AG04449 (cell line): Measurements from ENCODE around the gene ELL2.

ENCODE experiments used
- CTCF ChIA-PET: fragments of 350-600 bp; formaldehyde crosslinking; extraction: SDS; loops from one replicate; lab custom pipeline; 2021; ENCODE audit warnings: antibody characterized with exemption; lab: Yijun Ruan, JAX
- POLR2A ChIA-PET: fragments of 400-600, 350-600 bp; formaldehyde crosslinking; extraction: SDS; loops from one replicate; lab custom pipeline; 2020; ENCODE audit warnings: antibody characterized with exemption, inconsistent platforms; lab: Yijun Ruan, JAX
- DNase-seq: peaks from one replicate; pipeline ENCODE4 v3.0.0-alpha.2; 2010; ENCODE audit warnings: low read depth, low spot score
- H3K4me3 ChIP-seq: 2 replicates; pipeline ENCODE4 v1.5.1; 2011; ENCODE audit warnings: low read depth, mild to moderate bottlenecking, control low read depth, low read length
- TF ChIP-seq, protein P1 (sequence below): IDR thresholded peaks from one replicate; pipeline ENCODE4 v1.5.1; 2011; ENCODE audit warnings: mild to moderate bottlenecking, moderate library complexity, low read length, control low read depth, inconsistent platforms; ENCODE audit not compliant: insufficient read depth; ENCODE audit errors: missing control alignments

The ELL2 gene

DNA sequence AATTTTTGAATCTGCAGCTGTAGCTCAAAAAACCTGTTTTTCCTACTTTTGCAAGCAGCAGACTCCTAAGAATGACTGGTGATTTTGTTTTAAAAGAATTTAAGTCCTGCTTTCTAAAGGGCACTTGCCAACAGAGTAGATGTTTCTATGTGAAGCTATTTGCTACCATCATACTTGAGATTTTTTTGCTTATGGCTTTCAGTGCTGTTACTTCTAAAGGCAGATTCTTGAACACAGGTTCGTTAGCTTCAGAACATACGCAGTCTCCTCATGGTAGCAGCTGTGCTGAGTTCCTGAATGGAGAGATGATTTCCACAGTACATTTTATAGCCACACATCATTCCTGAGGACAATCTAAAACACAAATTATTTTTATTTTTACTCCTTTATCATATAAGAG, 24.4 kb upstream of the ELL2 start:
- ChIA-PET POLR2A (interaction anchor here (0.9 kb wide), 1 partner anchor 27 kb away, joined by 3 read pairs; no protein-coding TSS in a partner anchor), CTCF (interaction anchor here (1.2 to 1.7 kb wide), 3 partner anchors 9 to 25 kb away, joined by 3 to 9 read pairs (median 8); partner anchors contain the start of gene ELL2)
- H3K4me3 ChIP-seq, result no peak overlapping the region
- TF ChIP-seq, protein P1, sequence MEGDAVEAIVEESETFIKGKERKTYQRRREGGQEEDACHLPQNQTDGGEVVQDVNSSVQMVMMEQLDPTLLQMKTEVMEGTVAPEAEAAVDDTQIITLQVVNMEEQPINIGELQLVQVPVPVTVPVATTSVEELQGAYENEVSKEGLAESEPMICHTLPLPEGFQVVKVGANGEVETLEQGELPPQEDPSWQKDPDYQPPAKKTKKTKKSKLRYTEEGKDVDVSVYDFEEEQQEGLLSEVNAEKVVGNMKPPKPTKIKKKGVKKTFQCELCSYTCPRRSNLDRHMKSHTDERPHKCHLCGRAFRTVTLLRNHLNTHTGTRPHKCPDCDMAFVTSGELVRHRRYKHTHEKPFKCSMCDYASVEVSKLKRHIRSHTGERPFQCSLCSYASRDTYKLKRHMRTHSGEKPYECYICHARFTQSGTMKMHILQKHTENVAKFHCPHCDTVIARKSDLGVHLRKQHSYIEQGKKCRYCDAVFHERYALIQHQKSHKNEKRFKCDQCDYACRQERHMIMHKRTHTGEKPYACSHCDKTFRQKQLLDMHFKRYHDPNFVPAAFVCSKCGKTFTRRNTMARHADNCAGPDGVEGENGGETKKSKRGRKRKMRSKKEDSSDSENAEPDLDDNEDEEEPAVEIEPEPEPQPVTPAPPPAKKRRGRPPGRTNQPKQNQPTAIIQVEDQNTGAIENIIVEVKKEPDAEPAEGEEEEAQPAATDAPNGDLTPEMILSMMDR, result no peak
- DNase-seq, result no peak

DNA sequence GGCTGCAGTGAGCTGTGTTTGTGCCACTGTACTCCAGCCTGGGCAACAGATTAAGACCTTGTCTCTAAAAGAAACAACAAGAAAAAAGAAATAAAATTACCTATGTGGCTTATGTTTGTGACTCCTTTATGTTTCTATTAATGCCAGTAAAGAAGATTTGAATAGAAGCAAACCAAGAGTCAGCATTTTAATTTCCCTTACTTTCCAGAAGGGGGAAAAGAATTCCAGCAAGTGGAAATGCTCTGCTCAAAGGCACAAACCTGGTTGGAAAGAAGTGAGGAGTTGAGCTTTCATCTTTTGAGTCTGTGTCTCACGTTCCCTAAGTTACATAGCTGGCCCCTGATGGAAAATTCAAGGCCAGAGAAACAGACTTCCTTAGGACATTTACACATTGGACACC, 23.6 kb upstream of the ELL2 start:
- ChIA-PET CTCF (interaction anchor here (1.4 to 1.7 kb wide), 2 partner anchors 10 to 17 kb away, joined by 3 to 8 read pairs; no protein-coding TSS in a partner anchor), POLR2A (interaction anchor here (0.9 kb wide), 1 partner anchor 26 kb away, joined by 3 read pairs; no protein-coding TSS in a partner anchor)
- DNase-seq, result no peak
- no peak overlapping the region for H3K4me3 ChIP-seq
- TF ChIP-seq, protein P1, result no peak

DNA sequence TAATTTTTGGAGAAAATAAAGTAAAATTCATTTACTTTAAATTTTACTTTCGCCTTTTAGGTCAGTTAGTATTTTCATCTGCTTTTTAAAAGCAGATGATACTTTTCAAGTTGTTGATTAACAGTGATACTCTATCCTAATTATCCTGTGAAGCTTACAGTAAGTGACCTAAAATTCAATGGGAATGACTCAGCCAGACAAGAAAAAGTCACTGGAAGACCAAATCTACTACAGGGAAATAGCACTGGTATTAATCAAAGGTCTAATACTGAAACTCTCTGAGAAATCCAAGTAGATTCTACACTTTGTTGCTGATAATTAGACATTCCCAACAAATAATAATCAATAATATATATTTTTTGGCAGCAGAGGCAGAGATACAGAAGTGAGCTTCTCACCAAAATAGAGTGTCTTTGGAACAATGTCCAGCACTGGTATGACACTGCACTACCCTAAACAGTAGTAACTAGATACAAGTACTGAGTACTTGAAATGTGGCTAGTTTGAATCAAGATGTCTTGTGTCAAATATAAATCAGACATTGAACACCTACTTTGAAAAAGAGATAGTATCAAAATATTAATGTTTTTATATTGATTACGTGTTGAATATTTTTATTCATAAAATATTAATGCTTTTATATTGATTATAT, 22.8 kb upstream of the ELL2 start:
- POLR2A ChIA-PET, result interaction anchor here (0.6 kb wide), 1 partner anchor 38 kb away, joined by 3 read pairs; no protein-coding TSS in a partner anchor

DNA sequence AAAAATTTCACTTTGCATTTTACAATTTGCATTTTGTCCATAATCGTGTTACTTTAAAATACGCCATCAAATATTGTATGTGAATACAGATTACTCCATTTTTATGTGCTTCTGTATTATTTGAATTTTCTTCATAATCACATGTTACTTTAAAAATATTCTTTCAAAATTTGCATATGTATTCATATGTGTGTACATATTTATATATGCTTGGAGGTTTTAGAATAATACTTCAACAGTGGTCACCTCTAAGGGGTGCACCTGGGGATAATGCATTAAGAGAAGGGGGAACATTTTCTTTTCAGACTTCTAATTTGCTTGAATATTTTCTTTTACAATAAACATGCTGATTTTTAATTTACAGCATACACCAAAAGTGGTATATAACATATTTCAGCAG, 21.9 kb upstream of the ELL2 start:
- no peak overlapping the region for H3K4me3 ChIP-seq
- TF ChIP-seq, protein P1, result no peak
- no peak for DNase-seq
- POLR2A ChIA-PET, result no interaction called here
- CTCF ChIA-PET, result interaction anchor here (1.4 kb wide), 1 partner anchor 9 kb away, joined by 4 read pairs; no protein-coding TSS in a partner anchor

More for the DNA sequence above, 22.8 kb upstream of the ELL2 start:
- TF ChIP-seq, protein P1, result no peak
- H3K4me3 ChIP-seq, result no peak overlapping the region
- CTCF ChIA-PET, result interaction anchor here (1.4 kb wide), 2 partner anchors 10 to 11 kb away, joined by 3 to 4 read pairs; no protein-coding TSS in a partner anchor
- DNase-seq, result no peak

DNA sequence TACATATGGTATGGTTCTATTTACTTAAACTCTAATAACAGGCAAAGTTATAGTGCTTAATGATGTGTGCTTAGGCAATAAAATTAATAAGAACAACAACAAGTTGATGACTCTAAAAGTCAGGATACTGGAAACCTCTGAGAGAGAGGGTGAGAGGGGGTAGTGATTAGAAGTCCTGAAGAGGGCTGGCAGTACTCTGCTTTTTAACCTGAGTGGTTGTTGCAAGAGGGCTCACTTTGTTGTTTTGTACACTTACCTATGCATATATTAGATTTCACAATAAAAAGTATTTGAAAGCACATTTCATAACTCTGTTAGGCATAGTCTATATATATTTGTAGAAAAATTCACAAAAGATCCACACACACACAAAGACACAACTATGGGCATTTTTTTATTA, 21.4 kb upstream of the ELL2 start:
- ChIA-PET CTCF (no interaction called here), POLR2A (no interaction called here)
- H3K4me3 ChIP-seq, result no peak overlapping the region
- no peak for DNase-seq
- TF ChIP-seq, protein P1, result no peak

DNA sequence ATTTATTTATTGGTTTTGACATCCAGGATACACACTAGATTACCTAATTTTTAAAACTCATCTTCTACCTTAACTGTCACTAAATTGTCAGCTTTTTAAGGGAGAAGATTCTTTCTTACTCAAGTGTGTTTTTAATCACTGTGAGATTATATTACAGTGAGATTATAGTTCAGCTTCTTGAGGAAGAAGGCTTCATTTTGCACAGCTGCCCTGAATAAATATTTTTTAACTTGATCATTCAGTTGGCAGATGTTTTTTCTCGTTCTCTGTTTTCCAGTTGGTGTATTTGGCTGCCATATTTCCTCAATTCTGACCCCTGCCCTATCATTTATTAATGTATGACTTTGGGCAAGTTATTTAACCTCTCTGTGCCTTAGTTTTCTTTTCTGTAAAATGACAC, 15.0 kb upstream of the ELL2 start:
- ChIA-PET POLR2A (no interaction called here), CTCF (interaction anchor here (1.3 to 1.8 kb wide), 2 partner anchors 18 to 360 kb away, joined by 4 to 5 read pairs; no protein-coding TSS in a partner anchor)
- H3K4me3 ChIP-seq, result no peak overlapping the region
- DNase-seq, result no peak
- TF ChIP-seq, protein P1, result no peak
